Upper lobe of right lung (tissue), 1 donor: ENCODE results near the gene ANKRD44. TPM values are rescaled to one million over a fixed set of nuclear protein-coding genes. Genes with fewer than 3 reads are reported as not detected.

Experiments
- ATAC-seq: fragments of 200-7000 bp; cut with Tn5 transposase; one replicate; pipeline ENCODE4 v1.9.1; 2020; ENCODE audit warnings: mild to moderate bottlenecking, moderate library complexity
- DNase-seq: peaks from one replicate; pipeline ENCODE4 v3.0.0-alpha.2; 2020
- H3K27ac ChIP-seq: fragments of 200-600 bp; one replicate; pipeline ENCODE4 v1.8.0; 2022
- H3K27me3 ChIP-seq: fragments of 200-600 bp; one replicate; pipeline ENCODE4 v1.8.0; 2022; ENCODE audit warnings: mild to moderate bottlenecking
- H3K36me3 ChIP-seq: fragments of 200-600 bp; one replicate; pipeline ENCODE4 v1.8.0; 2022
- H3K4me1 ChIP-seq: fragments of 200-600 bp; one replicate; pipeline ENCODE4 v1.8.0; 2022
- H3K4me3 ChIP-seq: fragments of 200-600 bp; one replicate; pipeline ENCODE4 v1.8.0; 2022; ENCODE audit warnings: mild to moderate bottlenecking
- H3K9me3 ChIP-seq: fragments of 200-600 bp; one replicate; pipeline ENCODE4 v1.8.0; 2022
- CTCF ChIP-seq: fragments of 200-600 bp; IDR thresholded peaks from one replicate; pipeline ENCODE4 v1.8.0; 2022; ENCODE audit warnings: antibody characterized with exemption
- intact Hi-C: fragments of 100-400 bp; cut with DNase I; formaldehyde crosslinking; loops from one replicate; pipeline ENCODE4 v1.11.0; 2022
- total RNA-seq: library from RNA; stranded (reverse); fragmentation: NEBNext Ultra II Directional; extraction: Animal tissue kit (Norgen Biotek cat#: 25700); gene quantifications from one replicate; pipeline ENCODE4 v1.2.1, GENCODE V29; 2021
- donor health status: DM: no; HTN: yes; CAD: no; lungs with severe emphysema.

ANKRD44 gene
- total RNA-seq, 1 donor from 2014 or later = 51.4 TPM

- H3K27ac ChIP-seq = no peak overlapping the region
- no peaks in the 10 kb centered on the region for H3K27me3 ChIP-seq
- no peak for TF ChIP-seq CTCF
- H3K4me1 ChIP-seq = peaks cover 37% of the 10 kb centered on the region
- no peaks in the 10 kb centered on the region for H3K36me3 ChIP-seq
- no peak overlapping the region for H3K4me3 ChIP-seq
- H3K9me3 ChIP-seq = no peaks in the 10 kb centered on the region
- ATAC-seq = peak; percentile 59
- intact Hi-C loops = no loop called here
- DNase-seq = no peak
Observed at GRCh38 chr2:197278799-197279763, 31.5 kb downstream of the ANKRD44 start.

GRCh38 chr2:197277794-197278193 is 32.8 kb downstream of the ANKRD44 start:
- Histone ChIP-seq H3K9me3 (no peaks in the 10 kb centered on the region), H3K4me3 (no peak overlapping the region), H3K4me1 (peaks cover 42% of the 10 kb centered on the region), H3K27me3 (no peaks in the 10 kb centered on the region), H3K27ac (no peak overlapping the region), H3K36me3 (no peaks in the 10 kb centered on the region)
- no peak for TF ChIP-seq CTCF
- DNase-seq (no peak), ATAC-seq (no peak)
- intact Hi-C loops = no loop called here

- peaks cover 32% of the 10 kb centered on the region for H3K4me1 ChIP-seq
- H3K4me3 ChIP-seq = no peak overlapping the region
- no peaks in the 10 kb centered on the region for H3K36me3 ChIP-seq
- ATAC-seq = no peak
- no peak overlapping the region for H3K27ac ChIP-seq
- H3K27me3 ChIP-seq = no peaks in the 10 kb centered on the region
- intact Hi-C loops = no loop called here
- no peak for DNase-seq
- TF ChIP-seq CTCF = no peak
- H3K9me3 ChIP-seq = no peaks in the 10 kb centered on the region
Observed at GRCh38 chr2:197276156-197276555, 34.4 kb downstream of the ANKRD44 start.

DNA sequence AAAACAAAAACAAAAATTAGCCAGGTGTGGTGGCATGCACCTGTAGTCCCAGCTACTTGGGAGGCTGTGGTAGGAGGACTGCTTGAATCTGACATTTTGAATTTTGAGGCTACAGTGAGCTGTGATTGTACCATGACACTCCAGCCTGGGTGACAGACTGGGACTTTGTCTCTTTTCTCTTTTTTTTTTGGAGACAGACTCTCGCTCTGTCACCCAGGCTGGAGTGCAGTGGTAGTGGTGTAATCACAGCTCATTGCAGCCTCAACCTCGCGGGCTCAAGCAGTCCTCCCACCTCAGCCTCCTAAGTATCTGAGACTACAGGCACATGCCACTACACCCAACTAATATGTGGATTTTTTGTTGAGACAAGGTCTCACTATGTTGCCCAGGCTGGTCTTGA is 35.6 kb downstream of the ANKRD44 start:
- H3K27ac ChIP-seq = no peak overlapping the region
- intact Hi-C loops = no loop called here
- no peaks in the 10 kb centered on the region for H3K9me3 ChIP-seq
- no peak for ATAC-seq
- DNase-seq = no peak
- no peak overlapping the region for H3K4me3 ChIP-seq
- peaks cover 31% of the 10 kb centered on the region for H3K4me1 ChIP-seq
- no peaks in the 10 kb centered on the region for H3K36me3 ChIP-seq
- no peak for TF ChIP-seq CTCF
- no peaks in the 10 kb centered on the region for H3K27me3 ChIP-seq

DNA sequence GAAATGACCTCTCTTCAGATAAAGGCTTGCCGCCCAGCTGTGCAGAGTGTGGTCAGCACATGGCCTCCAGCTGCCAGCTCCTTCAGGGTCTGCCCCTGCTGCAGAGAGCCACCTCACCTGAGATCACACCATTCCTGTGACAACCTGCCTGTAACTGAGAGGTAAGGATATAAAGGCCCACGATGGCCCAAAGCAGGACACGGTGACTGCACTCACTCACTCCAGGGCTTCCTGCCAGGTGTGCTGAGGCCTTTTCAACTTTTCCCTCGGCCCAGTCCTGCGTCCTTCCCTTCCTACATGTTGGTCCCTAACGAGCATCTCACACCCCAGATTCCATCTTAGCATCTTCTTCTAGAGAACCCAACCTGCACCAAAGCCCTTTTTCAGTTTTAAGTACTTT is 36.2 kb downstream of the ANKRD44 start:
- intact Hi-C loops = no loop called here
- no peak for DNase-seq
- no peaks in the 10 kb centered on the region for H3K9me3 ChIP-seq
- peaks cover 32% of the 10 kb centered on the region for H3K4me1 ChIP-seq
- ATAC-seq = peak; percentile 11
- H3K27me3 ChIP-seq = no peaks in the 10 kb centered on the region
- no peak for TF ChIP-seq CTCF
- H3K4me3 ChIP-seq = no peak overlapping the region
- H3K36me3 ChIP-seq = no peaks in the 10 kb centered on the region
- H3K27ac ChIP-seq = no peak overlapping the region
